RWPE1 (cell line): ENCODE data around the gene GKN2.
"Not testable (repeated sequence)": the region's sequence is repeated elsewhere in the genome, so short reads cannot be mapped to it uniquely, and the experiment has no call there.

Source experiments
- CTCF ChIA-PET: fragments of 350-600 bp; sonication (Branson Sonifier 250); formaldehyde crosslinking; extraction: SDS; loops from one replicate; lab custom pipeline; 2021; lab: Yijun Ruan, JAX
- POLR2A ChIA-PET: fragments of 400-600 bp; formaldehyde crosslinking; extraction: SDS; loops from one replicate; lab custom pipeline; 2020; ENCODE audit warnings: antibody characterized with exemption; ENCODE audit not compliant: low non-redundant PET; lab: Yijun Ruan, JAX
- DNase-seq: peaks from one replicate; pipeline ENCODE4 v3.0.0; 2012; ENCODE audit warnings: low spot score
- H3K27ac ChIP-seq: fragments of 450-650 bp; 2 replicates; pipeline ENCODE4 v1.5.1; 2017
- TF ChIP-seq, protein P1 (sequence below): fragments of 450-650 bp; conservative IDR thresholded peaks from 2 replicates; pipeline ENCODE4 v1.5.1; 2017; ENCODE audit warnings: low read depth, mild to moderate bottlenecking

Gene GKN2

GRCh38 chr2:68969736-68970490 lies 17.2 kb upstream of the GKN2 start:
- DNase-seq = no peak
- POLR2A ChIA-PET = no interaction called here
- CTCF ChIA-PET = no interaction called here
- TF ChIP-seq, protein P1, sequence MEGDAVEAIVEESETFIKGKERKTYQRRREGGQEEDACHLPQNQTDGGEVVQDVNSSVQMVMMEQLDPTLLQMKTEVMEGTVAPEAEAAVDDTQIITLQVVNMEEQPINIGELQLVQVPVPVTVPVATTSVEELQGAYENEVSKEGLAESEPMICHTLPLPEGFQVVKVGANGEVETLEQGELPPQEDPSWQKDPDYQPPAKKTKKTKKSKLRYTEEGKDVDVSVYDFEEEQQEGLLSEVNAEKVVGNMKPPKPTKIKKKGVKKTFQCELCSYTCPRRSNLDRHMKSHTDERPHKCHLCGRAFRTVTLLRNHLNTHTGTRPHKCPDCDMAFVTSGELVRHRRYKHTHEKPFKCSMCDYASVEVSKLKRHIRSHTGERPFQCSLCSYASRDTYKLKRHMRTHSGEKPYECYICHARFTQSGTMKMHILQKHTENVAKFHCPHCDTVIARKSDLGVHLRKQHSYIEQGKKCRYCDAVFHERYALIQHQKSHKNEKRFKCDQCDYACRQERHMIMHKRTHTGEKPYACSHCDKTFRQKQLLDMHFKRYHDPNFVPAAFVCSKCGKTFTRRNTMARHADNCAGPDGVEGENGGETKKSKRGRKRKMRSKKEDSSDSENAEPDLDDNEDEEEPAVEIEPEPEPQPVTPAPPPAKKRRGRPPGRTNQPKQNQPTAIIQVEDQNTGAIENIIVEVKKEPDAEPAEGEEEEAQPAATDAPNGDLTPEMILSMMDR = no peak
- no peak overlapping the region for H3K27ac ChIP-seq

GRCh38 chr2:68968221-68968620 lies 15.5 kb upstream of the GKN2 start:
- CTCF ChIA-PET = interaction anchor here (0.7 kb wide), 1 partner anchor 33 kb away, joined by 3 read pairs; no protein-coding TSS in a partner anchor
- TF ChIP-seq, protein P1 = no peak
- no peak overlapping the region for H3K27ac ChIP-seq
- POLR2A ChIA-PET = no interaction called here
- no peak for DNase-seq

GRCh38 chr2:68964282-68964681 lies 11.6 kb upstream of the GKN2 start:
- ChIA-PET POLR2A (no interaction called here), CTCF (no interaction called here)
- no peak for DNase-seq
- no peak overlapping the region for H3K27ac ChIP-seq
- TF ChIP-seq, protein P1 = no peak

- TF ChIP-seq, protein P1 = no peak
- POLR2A ChIA-PET = no interaction called here
- H3K27ac ChIP-seq = no peak overlapping the region
- CTCF ChIA-PET = interaction anchor here (0.7 kb wide), 1 partner anchor 43 kb away, joined by 4 read pairs; no protein-coding TSS in a partner anchor
- DNase-seq = no peak
Measured at GRCh38 chr2:68961380-68961779, 8.7 kb upstream of the GKN2 start.

GRCh38 chr2:68959001-68959400 lies 6.3 kb upstream of the GKN2 start:
- POLR2A ChIA-PET = no interaction called here
- CTCF ChIA-PET = no interaction called here
- TF ChIP-seq, protein P1 = no peak
- DNase-seq = no peak
- no peak overlapping the region for H3K27ac ChIP-seq

DNA sequence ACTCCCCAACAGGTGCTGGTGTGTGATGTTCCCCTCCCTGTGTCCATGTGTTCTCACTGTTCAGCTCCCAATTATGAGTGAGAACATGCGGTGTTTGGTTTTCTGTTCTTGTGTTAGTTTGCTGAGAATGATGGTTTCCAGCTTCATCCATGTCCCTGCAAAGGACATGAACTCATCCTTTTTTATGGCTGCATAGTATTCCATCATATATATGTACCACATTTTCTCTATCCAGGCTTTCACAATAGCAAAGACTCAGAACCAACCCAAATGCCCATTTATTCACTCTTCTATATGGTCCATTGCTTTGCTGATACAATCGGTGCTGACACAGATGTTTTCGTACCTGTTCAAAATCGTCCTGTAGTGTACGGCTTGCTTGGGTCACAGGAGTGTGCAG lies 2.7 kb upstream of the GKN2 start:
- CTCF ChIA-PET = not testable (repeated sequence)

GRCh38 chr2:68951899-68952298 lies 794 bp downstream of the GKN2 start:
- H3K27ac ChIP-seq = no peak overlapping the region
- ChIA-PET CTCF (interaction anchor here (1.2 kb wide), 1 partner anchor 9 kb away, joined by 6 read pairs; no protein-coding TSS in a partner anchor), POLR2A (no interaction called here)
- DNase-seq = no peak
- TF ChIP-seq, protein P1 = no peak

More for the DNA sequence above, 2.7 kb upstream of the GKN2 start:
- POLR2A ChIA-PET, DNase-seq, H3K27ac ChIP-seq: not testable (repeated sequence)
